Keratinocyte (primary cell): ENCODE results near the gene BTBD3. TPM values are rescaled to one million over a fixed set of nuclear protein-coding genes. Genes with fewer than 3 reads are reported as not detected.
A peak's percentile ranks its signal among the peaks of the same experiment; 100 is the strongest.

Experiments used
- DNase-seq: peaks from one replicate; pipeline ENCODE4 v3.0.0-alpha.2; 2011; ENCODE audit warnings: low read depth, missing footprints, low spot score
- FAIRE-seq: peaks from 2 replicates; lab custom pipeline; 2011; peaks lifted over from hg19 to GRCh38; lab: Jason Lieb, UNC
- H2AFZ ChIP-seq: 2 replicates; pipeline ENCODE4 v1.6.0; 2012; ENCODE audit warnings: low read length, control low read depth, inconsistent platforms; ENCODE audit not compliant: control insufficient read depth
- H3K27ac ChIP-seq: 2 replicates; pipeline ENCODE4 v1.5.1; 2011; ENCODE audit warnings: low read length; ENCODE audit not compliant: control insufficient read depth, insufficient read depth
- H3K27me3 ChIP-seq: 3 replicates; pipeline ENCODE4 v1.6.0; 2011; ENCODE audit warnings: low read length; ENCODE audit not compliant: control insufficient read depth, insufficient read depth; ENCODE audit errors: extremely low read depth
- H3K36me3 ChIP-seq, 2 experiments: 2 replicates in 1 of 2; 3 replicates in 1 of 2; pipeline ENCODE4 v1.5.1; 2011; ENCODE audit warnings: low read length in 2 of 2, mild to moderate bottlenecking in 1 of 2; ENCODE audit not compliant: control insufficient read depth in 2 of 2, insufficient read depth in 2 of 2; ENCODE audit errors: extremely low read depth in 1 of 2
- H3K4me1 ChIP-seq: 3 replicates; pipeline ENCODE4 v1.5.1; 2011; ENCODE audit warnings: low read length; ENCODE audit not compliant: control insufficient read depth, insufficient read depth; ENCODE audit errors: extremely low read depth
- H3K4me2 ChIP-seq: 3 replicates; pipeline ENCODE4 v1.6.0; 2011; ENCODE audit warnings: low read depth, low read length; ENCODE audit not compliant: control insufficient read depth, insufficient read depth; ENCODE audit errors: extremely low read depth
- H3K4me3 ChIP-seq, 3 experiments: fragments of 200-600 bp in 1 of 3; sonication (generic) in 1 of 3; 2 replicates in 2 of 3; 3 replicates in 1 of 3; pipeline ENCODE4 v1.5.1; 2011 to 2016; ENCODE audit warnings: low read length in 3 of 3, mild to moderate bottlenecking in 3 of 3, control low read depth in 2 of 3, inconsistent platforms in 1 of 3, low read depth in 1 of 3, mixed read lengths in 1 of 3, mixed run types in 1 of 3, moderate library complexity in 1 of 3; ENCODE audit not compliant: control insufficient read depth in 2 of 3, insufficient read depth in 2 of 3; ENCODE audit errors: extremely low read depth in 1 of 3
- H3K79me2 ChIP-seq: 2 replicates; pipeline ENCODE4 v1.6.0; 2012; ENCODE audit warnings: low read length; ENCODE audit not compliant: control insufficient read depth, insufficient read depth
- H3K9ac ChIP-seq: 3 replicates; pipeline ENCODE4 v1.6.0; 2011; ENCODE audit warnings: low read length; ENCODE audit not compliant: control insufficient read depth, insufficient read depth; ENCODE audit errors: extremely low read depth
- H3K9me1 ChIP-seq: 3 replicates; pipeline ENCODE4 v1.6.0; 2011; ENCODE audit warnings: low read length; ENCODE audit not compliant: control insufficient read depth, insufficient read depth; ENCODE audit errors: extremely low read depth
- H3K9me3 ChIP-seq: 2 replicates; pipeline ENCODE4 v1.5.1; 2012; ENCODE audit warnings: low read depth, low read length; ENCODE audit not compliant: control insufficient read depth
- H4K20me1 ChIP-seq: 3 replicates; pipeline ENCODE4 v1.6.0; 2011; ENCODE audit warnings: low read length; ENCODE audit not compliant: control insufficient read depth, insufficient read depth; ENCODE audit errors: extremely low read depth
- CTCF ChIP-seq, 3 experiments: IDR thresholded peaks in 1 of 3; conservative IDR thresholded peaks in 1 of 3; optimal IDR thresholded peaks in 1 of 3; 2 replicates in 2 of 3; 3 replicates in 1 of 3; pipeline versions ENCODE3 to v1.5.1; 2011; ENCODE audit warnings: low read length in 3 of 3, mild to moderate bottlenecking in 3 of 3, moderate library complexity in 2 of 3, control low read depth in 1 of 3, inconsistent platforms in 1 of 3; ENCODE audit not compliant: insufficient read depth in 2 of 3; ENCODE audit errors: extremely low read depth in 1 of 3
- EZH2 ChIP-seq: IDR thresholded peaks from one replicate; pipeline ENCODE4 v1.6.1; 2012; ENCODE audit warnings: inconsistent platforms, mild to moderate bottlenecking, low read length, moderate library complexity
- dilution Hi-C: fragments of 300-500 bp; cut with MboI; formaldehyde crosslinking; loops from one replicate; pipeline ENCODE4 v1.7.0; 2020; ENCODE audit warnings: low sequenced_read_pairs; ENCODE audit not compliant: extremely low pct_ligation_motif_present
- polyA plus RNA-seq, 5 experiments: library from polyadenylated mRNA; depleted of rRNA in 3 of 5; stranded (reverse) in 3 of 5; stranded (forward) in 1 of 5; unstranded in 1 of 5; fragments of >200 nt; gene quantifications; 1 replicate in 1 of 5; 2 replicates in 3 of 5; 3 replicates in 1 of 5; pipeline versions ENCODE4 v1.2.1 to v1.2.3, GENCODE V29; 2011 to 2012; ENCODE audit warnings: missing spikeins in 2 of 5, low read depth in 1 of 5, low replicate concordance in 1 of 5

Gene BTBD3
- polyA plus RNA-seq, 1 donor (not counting 4 experiments of a cell fraction or from before 2014, with no cell fraction given), result 29.5 TPM

DNA sequence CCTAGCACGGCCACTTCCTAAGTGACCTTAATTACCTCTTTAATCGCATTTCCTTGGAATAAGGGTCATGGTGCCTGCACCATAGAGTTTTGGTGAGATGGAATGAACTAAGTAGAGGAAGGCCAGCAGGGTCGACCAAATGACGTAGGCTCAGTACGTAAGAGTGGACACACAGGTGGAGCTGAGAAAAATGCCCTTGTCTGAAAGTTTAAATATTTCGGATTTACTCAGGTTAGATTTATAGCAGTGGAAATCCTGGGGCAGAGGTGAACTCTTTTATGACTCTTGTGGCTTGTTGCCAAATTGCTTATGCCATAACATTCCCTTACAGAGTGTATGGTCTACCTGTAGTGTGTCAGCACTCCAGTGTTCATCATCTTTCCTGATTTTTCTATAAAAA lies 23.6 kb upstream of the BTBD3 start:
- dilution Hi-C loops, result no loop called here
- H3K4me2 ChIP-seq, result no peak overlapping the region
- no peaks in the 10 kb centered on the region for H3K9me3 ChIP-seq
- no peak overlapping the region for H3K27ac ChIP-seq
- H4K20me1 ChIP-seq, result no peaks in the 10 kb centered on the region
- no peak for DNase-seq
- H3K9ac ChIP-seq, result no peak overlapping the region
- no peak for FAIRE-seq
- H3K36me3 ChIP-seq, result no peaks in the 10 kb centered on the region
- TF ChIP-seq EZH2 (no peak), CTCF (optimal IDR thresholded peaks at IDR 0.05 in 1 of 3, IDR thresholded peaks at IDR 0.05 in 1 of 3, conservative IDR thresholded peaks at IDR 0.05 in 1 of 3; ENCODE audit: extremely low read depth in 1 of 3, insufficient read depth in 2 of 3, low read length in 3 of 3) (no peak)
- no peaks in the 10 kb centered on the region for H3K27me3 ChIP-seq
- H3K4me1 ChIP-seq, result peaks cover 9% of the 10 kb centered on the region
- H3K9me1 ChIP-seq, result no peaks in the 10 kb centered on the region
- H2AFZ ChIP-seq, result no peak overlapping the region
- H3K4me3 ChIP-seq, result no peak overlapping the region
- peaks cover 77% of the 10 kb centered on the region for H3K79me2 ChIP-seq

- TF ChIP-seq CTCF (optimal IDR thresholded peaks at IDR 0.05 in 1 of 3, IDR thresholded peaks at IDR 0.05 in 1 of 3, conservative IDR thresholded peaks at IDR 0.05 in 1 of 3; ENCODE audit: extremely low read depth in 1 of 3, insufficient read depth in 2 of 3, low read length in 3 of 3) (no peak), EZH2 (no peak)
- Histone ChIP-seq H3K9ac (no peak overlapping the region), H3K36me3 (no peaks in the 10 kb centered on the region), H3K4me1 (peaks cover 12% of the 10 kb centered on the region), H3K4me3 (no peak overlapping the region), H3K4me2 (peak overlapping the region; percentile 5), H3K27me3 (no peaks in the 10 kb centered on the region), H3K9me1 (no peaks in the 10 kb centered on the region), H3K9me3 (no peaks in the 10 kb centered on the region), H3K27ac (no peak overlapping the region), H4K20me1 (no peaks in the 10 kb centered on the region), H3K79me2 (peaks cover 90% of the 10 kb centered on the region), H2AFZ (no peak overlapping the region)
- FAIRE-seq, result no peak
- dilution Hi-C loops, result no loop called here
- no peak for DNase-seq
Measured at GRCh38 chr20:11895861-11896387, 21.8 kb upstream of the BTBD3 start.
